Measurements from ENCODE around the gene ZBTB21.
A peak's percentile ranks its signal among the peaks of the same experiment; 100 is the strongest.

The ZBTB21 gene

GRCh38 chr21:42009018-42009830 lies 936 bp downstream of the ZBTB21 start:
- TF ChIP-seq CTCF (conservative IDR thresholded peaks at IDR 0.05) = peak; percentile 70
- H3K27ac ChIP-seq = peak overlapping the region; percentile 99

GRCh38 chr21:42007356-42007940 lies 2.7 kb downstream of the ZBTB21 start:
- no peak overlapping the region for H3K27ac ChIP-seq
- no peak for TF ChIP-seq CTCF (conservative IDR thresholded peaks at IDR 0.05)

GRCh38 chr21:42006765-42007164 lies 3.4 kb downstream of the ZBTB21 start:
- no peak overlapping the region for H3K27ac ChIP-seq
- no peak for TF ChIP-seq CTCF (conservative IDR thresholded peaks at IDR 0.05)

- no peak for TF ChIP-seq CTCF (conservative IDR thresholded peaks at IDR 0.05)
- no peak overlapping the region for H3K27ac ChIP-seq
These were observed 5.6 kb downstream of the ZBTB21 start for GRCh38 chr21:42004406-42005199.

DNA sequence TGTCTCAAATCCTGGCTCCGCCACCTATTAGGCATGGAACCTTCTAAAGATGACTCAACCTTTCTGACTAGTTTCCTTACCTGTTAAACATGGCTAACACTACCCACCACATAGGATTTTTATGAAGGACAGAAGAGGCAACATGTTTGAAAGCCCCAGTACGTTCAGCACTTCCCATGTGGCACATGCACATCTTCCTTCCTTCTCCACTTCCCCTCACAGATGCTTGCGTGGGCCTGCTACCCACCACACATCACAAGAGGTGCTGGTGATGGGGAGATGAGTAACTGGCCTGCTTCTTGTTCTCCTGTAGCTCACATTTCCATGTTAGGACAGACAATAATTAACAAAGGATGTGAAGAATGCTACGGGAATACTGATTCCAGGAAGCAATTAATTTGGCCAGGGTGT lies 7.1 kb downstream of the ZBTB21 start:
- H3K27ac ChIP-seq = no peak overlapping the region
- no peak for TF ChIP-seq CTCF (conservative IDR thresholded peaks at IDR 0.05)

- TF ChIP-seq CTCF (conservative IDR thresholded peaks at IDR 0.05) = no peak
- H3K27ac ChIP-seq = no peak overlapping the region
These were observed 7.7 kb downstream of the ZBTB21 start for GRCh38 chr21:42002421-42002958.

- no peak overlapping the region for H3K27ac ChIP-seq
- no peak for TF ChIP-seq CTCF (conservative IDR thresholded peaks at IDR 0.05)
These were observed 8.4 kb downstream of the ZBTB21 start for GRCh38 chr21:42001781-42002180.

Measured in VCaP (cell line).